GM23248 (cell line): Measurements from ENCODE around the gene FAM162B.
"Not testable (repeated sequence)": the region's sequence is repeated elsewhere in the genome, so short reads cannot be mapped to it uniquely, and the experiment has no call there.

Source experiments
- EZH2 ChIP-seq: fragments of 200-600 bp; sonication (generic); IDR thresholded peaks from 2 replicates; pipeline ENCODE4 v1.6.1; 2018; ENCODE audit warnings: antibody characterized with exemption, mild to moderate bottlenecking; ENCODE audit not compliant: insufficient read depth, poor library complexity, severe bottlenecking
- EZH2phosphoT487 ChIP-seq: fragments of 200-600 bp; sonication (generic); IDR thresholded peaks from 2 replicates; pipeline ENCODE4 v1.6.1; 2018; ENCODE audit warnings: antibody characterized with exemption, moderate library complexity, mild to moderate bottlenecking, low read depth; ENCODE audit not compliant: insufficient read depth

DNA sequence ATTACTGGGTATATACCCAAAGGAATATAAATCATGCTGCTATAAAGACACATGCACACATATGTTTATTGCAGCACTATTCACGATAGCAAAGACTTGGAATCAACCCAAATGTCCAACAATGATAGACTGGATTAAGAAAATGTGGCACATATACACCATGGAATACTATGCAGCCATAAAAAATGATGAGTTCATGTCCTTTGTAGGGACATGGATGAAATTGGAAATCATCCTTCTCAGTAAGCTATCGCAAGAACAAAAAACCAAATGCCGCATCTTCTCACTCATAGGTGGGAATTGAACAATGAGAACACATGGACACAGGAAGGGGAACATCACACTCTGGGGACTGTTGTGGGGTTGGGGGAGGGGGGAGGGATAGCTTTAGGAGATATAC, 25.0 kb downstream of the FAM162B start:
- TF ChIP-seq EZH2, EZH2phosphoT487: not testable (repeated sequence)
